ENCODE measurements around the gene DARS2.

GRCh38 chr1:173870252-173871075, 46.0 kb downstream of the DARS2 start:
- TF ChIP-seq E4F1 (IDR thresholded peaks at IDR 0.05; ENCODE audit: borderline replicate concordance, partially characterized antibody) (no peak), POLR2AphosphoS5 (IDR thresholded peaks at IDR 0.05; ENCODE audit: low read length) (peak; percentile 49; the same call in 1 of the 2 replicates), FOXK2 (IDR thresholded peaks at IDR 0.05) (no peak), MAX (IDR thresholded peaks at IDR 0.05; ENCODE audit: low read depth, low read length) (no peak), CTCF (IDR thresholded peaks at IDR 0.05 in 2 of 3, conservative IDR thresholded peaks at IDR 0.05 in 1 of 3; ENCODE audit: control insufficient read depth in 2 of 3, extremely low read depth in 1 of 3, insufficient read depth in 1 of 3, low read depth in 3 of 3, low read length in 3 of 3) (no peak)

Measured in GM12878 (cell line).